ENCODE measurements around the gene GPR55.
A peak's percentile ranks its signal among the peaks of the same experiment; 100 is the strongest.
"Not testable (repeated sequence)": the region's sequence is repeated elsewhere in the genome, so short reads cannot be mapped to it uniquely, and the experiment has no call there.

GPR55 gene

DNA sequence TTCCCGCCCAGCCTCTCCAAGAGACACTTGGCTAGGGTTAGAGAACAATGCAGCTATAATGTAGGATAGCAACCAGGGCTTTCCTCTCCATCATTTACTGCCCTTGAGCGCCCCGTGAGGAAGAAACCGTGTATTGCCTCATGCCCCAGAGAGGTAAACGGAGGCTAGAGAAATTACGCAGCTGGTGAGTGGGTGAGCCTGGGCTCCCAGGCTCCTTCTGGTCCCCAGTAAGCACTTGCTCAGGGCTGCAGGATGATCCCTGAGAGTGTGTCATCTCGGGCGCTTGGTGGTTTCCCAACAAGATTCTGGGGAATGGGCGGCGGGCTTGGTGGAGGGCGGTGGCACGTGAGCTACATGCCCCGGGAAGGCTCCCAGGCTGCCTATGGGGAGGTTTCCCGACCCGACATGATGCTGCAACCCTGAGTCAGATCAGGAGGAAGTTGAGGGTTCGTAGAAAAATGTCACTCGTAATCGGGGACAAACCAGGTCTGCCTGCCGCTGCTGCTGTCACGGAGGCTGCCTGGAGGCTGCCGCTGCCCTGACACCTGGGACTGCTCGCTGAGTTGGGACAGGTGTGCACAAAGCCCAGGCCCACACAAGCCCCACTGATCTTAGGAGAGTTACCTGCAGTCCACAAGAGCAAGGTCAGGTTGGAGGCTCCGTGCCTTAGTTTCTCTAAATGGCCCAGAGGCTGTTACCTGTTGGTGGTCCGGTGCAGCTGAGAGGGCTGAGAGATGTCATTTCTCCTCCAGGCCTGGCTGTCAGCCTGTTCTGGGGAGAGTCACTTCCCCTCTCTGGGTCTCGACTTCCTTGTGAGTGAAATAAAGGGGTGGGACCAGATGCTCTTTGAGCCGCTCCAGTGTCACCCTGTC lies at the start of gene GPR55:
GPR55 (minus strand) TSS at position 773 of the 872 bp plus-strand sequence. CDS start 14,280 bp downstream, outside the sequence.
- peak; percentile 58 for DNase-seq

- peak; percentile 87 for DNase-seq
Measured at GRCh38 chr2:230974096-230974913, 49.3 kb upstream of the GPR55 start.

DNA sequence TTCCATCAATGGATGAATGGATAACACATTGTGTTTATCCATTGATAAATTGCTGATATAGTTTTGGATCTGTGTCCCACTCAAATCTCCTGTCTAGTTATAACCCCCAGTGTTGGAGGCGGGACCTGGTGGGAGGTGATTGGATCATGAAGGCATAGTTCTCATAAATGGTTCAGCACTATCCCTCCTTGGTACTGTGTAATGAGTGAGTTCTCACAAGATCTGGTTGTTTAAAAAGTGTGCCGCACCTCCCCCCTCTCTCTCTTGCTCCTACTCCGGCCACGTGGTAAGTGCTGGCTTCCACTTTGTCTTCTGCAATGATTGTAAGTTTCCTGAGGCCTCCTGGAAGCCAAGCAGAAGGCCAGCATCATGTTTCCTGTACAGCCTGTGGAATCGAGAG lies 47.0 kb upstream of the GPR55 start:
- DNase-seq, result no peak

DNA sequence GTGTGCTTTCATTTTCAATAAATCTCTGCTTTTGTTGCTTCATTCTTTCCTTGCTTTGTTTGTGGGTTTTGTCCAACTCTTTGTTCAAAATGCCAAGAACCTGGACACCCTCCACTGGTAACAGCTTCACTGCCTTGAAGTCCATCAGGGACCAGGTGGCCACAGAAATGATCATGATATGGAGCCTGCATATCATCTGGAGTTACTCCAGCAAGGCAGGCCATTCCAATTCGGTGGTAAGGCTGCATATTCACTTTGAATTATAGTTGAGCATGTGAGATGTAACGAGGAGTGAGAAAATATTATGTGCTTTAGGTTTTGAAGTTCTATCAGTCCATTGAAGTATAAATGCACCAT lies 44.6 kb upstream of the GPR55 start:
- DNase-seq, result no peak

DNA sequence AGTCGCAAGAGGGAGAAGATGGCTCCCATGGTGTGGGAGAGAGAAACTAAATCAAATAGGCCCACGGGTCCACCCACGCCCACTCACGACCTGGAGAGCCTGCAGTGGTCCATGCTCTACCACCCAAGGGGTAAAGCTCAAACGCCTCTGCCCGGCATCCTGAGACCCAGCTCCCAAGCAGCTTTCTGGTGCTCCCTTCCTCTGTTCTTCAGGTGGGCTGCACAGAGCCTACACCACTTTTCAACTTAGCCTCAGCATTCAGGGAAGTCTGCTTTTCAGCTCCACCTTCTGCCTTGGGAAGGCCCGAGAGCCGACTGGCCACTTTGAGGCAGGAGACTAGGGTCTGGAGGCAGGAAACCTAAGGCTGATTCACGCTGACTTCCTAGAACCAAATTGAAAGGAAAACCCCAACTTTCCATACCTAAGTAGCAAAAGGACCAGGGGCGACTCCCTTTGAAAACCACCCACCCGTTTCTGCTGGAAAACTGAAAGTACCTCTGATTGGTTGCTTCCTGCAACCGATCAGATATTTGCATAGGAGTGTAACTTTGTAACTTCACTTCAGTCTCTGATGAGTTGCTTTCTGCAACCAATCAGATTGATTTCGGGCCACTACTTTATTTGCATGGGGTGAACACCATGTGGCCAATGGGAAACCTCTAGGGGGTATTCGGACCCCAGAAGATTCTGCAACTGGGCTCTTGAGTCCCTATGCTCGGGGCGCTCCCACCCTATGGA lies 44.0 kb upstream of the GPR55 start:
- no peak for DNase-seq

GRCh38 chr2:230968314-230968713 lies 43.3 kb upstream of the GPR55 start:
- DNase-seq, result not testable (repeated sequence)

DNA sequence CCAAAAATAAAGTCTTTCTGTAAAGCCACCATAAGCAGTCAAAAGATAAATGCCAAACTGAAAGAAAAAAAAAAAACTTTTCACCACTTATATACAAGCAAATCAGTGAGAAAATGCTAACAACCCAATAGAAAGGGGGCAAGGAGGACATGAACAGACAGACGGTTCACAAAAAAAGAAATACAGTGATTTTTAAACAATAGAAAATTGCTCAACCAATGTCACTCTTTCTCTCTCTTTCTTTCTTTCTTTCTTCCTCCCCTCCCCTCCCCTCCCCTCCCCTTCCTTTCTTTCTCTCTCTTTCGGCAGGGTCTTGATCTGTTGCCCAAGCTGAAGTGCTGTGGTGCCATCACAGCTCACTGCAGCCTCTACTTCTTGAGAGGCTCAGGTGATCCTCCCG lies 42.1 kb upstream of the GPR55 start:
- DNase-seq, result no peak

DNA sequence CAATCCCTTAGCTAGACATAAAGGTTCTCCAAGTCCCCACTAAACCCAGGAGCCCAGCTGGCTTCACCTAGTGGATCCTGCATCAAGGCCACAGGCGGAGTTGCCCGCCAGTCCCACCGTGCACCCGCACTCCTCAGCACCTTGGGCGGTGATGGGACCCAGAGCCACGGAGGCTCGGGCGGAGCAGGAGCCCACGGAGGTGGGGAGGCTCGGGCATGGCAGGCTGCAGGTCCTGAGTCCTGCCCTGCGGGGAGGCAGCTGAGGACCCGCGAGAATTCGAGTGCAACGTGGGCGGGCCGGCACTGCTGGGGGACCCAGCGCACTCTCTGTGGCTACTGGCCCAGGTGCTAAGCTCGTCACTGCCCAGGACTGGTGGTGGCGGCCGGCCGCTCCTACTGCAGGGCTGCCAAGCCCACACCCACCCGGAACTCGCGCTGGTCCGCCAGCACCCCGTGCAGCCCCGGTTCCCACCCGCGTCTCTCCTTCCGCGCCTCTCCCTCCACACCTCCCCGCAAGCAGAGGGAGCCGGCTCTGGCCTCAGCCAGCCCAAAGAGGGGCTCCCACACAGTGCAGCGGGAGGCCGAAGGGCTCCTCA lies 39.2 kb upstream of the GPR55 start:
- DNase-seq, result no peak

DNA sequence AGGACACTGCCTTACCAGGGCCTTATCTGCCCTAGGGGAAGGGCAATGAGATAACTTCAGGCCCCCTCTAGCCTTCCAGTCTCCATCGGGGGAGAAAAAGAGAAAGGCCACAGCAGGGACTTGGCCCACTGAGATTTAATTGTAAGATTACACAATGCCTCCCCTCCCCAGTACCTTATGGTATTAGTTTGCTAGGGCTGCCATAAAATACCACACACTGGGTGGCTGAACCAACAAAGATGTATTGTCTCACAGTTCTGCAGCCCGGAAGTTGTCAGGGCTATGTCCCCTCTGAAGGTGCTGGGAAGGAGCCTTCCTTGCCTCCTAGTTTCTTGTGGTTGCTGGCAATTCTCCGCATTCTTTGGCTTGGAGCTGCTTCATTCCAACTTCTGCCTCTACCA lies 36.0 kb upstream of the GPR55 start:
- DNase-seq, result no peak

GRCh38 chr2:230960026-230960425 lies 35.0 kb upstream of the GPR55 start:
- no peak for DNase-seq

DNA sequence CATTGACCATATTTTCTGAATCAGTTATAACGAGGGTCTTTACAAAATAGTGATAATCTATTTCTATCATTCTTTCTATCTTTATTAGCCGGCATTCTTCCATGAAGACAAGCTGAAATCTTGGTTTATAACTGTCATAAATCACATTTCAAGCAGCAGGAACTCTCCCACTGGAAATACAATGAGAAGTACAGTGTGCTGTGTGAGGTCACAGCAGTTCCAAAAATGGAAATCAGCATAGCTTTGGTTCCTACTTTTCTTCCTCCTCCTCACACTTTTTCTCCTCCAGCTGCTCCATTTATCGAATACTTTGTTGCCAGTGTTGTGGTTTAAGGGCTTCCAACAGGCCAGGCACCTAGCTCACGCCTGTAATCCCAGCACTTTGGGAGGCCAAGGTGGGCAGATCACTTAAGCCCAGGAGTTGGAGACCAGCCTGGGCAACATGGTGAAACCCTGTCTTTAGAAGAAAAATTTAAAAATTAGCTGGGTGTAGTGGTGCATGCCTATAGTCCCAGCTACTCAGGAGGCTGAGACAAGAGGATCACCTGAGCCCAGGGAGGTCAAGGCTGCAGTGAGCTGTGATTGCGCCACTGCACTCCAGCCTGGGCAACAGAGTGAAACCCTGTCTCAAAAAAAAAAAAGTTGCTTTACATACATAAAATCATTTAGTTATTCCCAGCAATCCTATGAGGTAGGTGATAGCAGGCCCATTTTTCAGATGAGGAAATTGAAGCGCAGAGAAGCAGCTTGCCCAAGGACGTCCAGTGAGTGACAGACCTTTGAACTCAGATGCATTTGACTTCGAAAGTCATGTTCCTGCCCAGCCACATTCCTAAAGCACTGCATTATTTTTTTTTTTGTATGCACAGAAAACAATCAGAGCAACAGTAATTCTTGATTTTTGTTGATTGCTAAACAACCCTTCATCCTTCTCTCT lies 34.0 kb upstream of the GPR55 start:
- DNase-seq, result no peak

DNA sequence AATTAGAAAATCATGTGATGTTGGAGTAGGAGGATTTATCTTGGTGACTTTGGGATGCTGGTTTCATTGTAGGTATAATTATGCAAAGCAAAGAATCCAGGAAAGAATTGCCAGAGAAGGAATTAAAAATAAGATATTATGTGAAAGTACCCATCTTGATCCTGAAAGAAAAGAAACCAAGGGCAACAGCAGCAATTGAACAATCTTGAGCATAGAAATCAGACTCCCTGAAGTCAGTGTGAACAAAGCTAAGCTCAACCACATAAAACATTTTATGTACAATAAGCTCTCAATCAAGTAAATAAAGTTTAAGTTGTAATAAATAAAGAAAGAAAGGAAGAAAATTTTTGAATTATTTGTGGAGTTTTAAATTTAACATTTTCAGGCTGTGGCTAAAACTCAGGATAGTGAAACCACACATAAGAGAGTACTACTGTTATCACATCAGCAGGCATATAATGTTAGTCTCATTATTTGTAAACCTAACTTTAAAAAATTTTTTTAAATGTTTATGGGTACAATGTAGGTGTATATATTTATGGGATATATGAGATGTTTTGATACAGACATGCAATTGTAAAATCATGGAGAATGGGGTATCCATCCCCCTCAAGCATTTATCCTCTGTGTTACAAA lies 32.8 kb upstream of the GPR55 start:
- no peak for DNase-seq

DNA sequence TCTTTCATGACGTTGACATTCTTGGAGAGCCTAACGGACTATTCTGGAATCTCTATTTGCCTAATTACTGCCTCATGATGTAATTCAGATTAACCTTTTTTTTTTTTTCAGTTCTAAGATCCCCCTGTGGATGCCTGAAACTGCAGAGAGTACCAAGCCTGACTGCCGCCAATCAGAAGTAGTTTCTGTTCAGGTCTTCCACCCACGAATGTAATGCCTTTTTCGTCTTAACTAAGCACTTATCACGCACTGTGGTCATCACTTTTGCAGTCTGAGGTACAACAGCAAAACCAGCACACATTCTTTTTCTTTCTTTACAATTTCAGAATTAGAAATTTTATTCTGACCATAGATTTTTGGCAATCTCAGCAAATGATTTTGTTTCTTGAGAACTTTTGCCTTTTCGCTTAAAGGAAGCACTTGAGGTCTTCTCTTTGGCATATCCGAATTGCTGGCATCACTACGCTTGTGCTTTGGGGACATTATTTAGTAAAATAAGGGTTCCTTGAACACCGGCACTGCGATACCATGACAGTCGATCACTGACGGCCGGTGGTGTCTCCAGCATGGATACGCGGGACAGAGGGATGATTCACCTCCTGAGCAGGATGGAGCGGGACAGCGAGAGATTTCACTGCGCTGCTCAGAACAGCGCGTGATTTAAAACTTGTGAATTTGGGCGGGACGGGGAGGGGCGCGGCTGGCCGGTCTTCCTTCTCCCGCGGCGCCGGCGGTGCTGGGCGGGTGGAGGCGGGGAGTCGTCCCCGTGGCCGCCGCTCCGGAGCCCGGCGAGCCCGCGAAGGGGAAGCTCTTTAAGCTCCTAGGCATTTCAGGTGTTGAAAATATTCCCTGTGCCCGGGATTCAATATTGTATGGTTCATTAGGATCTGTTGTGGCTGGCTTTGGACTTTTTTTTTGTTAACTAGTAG lies 32.0 kb upstream of the GPR55 start:
- peak; percentile 28 for DNase-seq

- DNase-seq, result no peak
Measured at GRCh38 chr2:230955163-230955737, 30.2 kb upstream of the GPR55 start.

DNA sequence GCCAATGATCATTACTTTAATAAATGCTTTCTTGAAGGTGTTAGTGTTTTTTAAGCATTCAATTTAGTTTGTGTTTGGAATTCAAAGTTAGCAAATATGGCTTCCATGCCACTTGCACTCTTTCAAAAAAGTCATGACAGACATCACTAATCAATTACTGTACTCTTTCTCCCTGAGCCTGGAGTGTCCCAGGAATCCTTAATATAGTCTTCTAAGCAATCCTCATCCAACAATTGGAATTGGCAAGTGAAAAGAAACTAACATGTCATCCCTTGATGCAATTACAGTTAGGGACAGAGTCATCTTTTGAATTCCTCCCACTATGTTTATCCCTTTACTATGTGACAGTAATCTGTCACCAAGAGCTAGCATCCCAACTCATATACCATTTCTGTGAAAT lies 29.7 kb upstream of the GPR55 start:
- no peak for DNase-seq

DNA sequence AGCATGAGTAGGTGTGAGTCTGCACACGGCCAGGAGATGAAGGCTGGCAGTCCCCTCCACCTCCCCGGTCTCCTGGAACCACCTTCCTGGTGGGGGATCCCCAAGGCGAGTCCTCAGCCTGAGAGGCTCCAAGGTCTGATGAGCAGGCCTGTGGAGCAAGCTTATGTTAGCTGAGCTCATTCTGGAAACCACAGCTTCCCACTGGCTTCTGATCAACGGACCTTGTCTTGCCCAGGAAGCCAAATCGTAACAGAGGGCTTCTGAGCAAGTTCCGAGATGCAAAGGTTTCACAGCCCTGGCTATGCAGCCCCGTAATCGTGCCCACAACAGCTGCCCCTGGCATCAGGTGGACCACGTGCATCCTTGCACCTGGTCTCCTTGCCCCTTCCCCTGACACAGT lies 28.8 kb upstream of the GPR55 start:
- no peak for DNase-seq

DNA sequence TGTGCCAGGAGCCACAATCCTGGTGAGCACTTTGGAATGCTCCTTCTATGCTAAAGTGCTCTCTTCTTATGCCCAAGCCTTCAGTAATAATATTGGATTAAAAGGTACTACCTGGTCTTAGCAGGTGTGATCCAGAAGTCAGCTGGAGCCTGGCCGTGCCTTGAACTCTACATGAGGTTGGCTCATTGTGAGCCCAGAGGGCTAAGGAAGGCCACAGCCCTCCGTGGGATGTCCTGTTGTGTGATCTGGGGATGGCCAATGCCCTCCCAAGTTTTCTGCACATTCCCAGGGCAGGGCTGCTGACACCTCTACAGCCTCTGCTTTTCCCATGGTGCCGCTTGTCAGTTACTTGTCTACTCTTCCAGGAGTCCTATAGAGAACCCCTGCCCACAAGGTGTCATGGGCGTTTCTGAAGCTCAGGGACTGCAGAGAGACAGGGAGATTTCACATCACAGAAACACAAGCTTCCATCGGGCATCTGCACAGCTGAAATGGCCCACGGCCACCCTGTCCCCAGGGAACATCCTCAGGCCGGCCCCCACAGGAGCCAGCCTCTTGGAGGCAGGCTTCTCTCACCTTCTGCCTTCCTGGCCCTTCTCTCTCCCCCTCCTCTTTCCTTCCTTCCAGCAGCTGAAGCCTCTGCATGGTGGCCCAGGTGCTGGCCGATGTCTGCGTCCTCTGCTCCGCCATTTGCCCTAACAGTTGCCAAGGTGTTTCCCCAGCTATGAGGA lies 27.3 kb upstream of the GPR55 start:
- DNase-seq, result no peak

GRCh38 chr2:230951396-230951795 lies 26.4 kb upstream of the GPR55 start:
- no peak for DNase-seq

DNA sequence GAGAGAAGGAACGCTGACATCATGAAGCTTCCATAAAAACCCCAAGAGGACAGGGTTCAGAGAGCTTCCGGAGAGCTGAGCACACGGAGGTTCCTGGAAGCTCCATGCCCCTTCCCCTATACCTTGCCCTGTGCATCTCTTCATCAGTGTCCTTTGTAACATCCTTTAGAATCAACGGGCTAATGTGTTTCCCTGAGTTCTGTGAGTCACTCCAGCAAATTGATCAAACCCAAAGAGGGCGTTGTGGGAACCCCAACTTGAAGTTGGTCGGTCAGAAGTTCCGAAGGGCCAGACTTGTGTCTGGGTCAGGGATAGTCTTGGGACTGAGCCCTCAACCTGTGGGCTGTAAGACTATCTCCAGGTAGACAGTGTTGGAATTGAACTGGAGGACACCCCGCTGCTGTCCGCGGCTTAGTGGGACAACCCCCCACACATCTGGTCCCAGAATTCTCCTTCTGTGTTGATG lies 25.9 kb upstream of the GPR55 start:
- DNase-seq, result no peak

Data from CD4-positive, alpha-beta T cell treated with Interleukin-12 subunit alpha and Interleukin-12 subunit beta, for 1 hour (primary cell).